GM12878 (cell line): ENCODE measurements around the gene SPDYE1.

Experiments used
- ZNF384 ChIP-seq: IDR thresholded peaks from 2 replicates; pipeline ENCODE4 v1.6.1; 2012; ENCODE audit warnings: low read depth, mild to moderate bottlenecking, low read length, improper control_type of control experiment, borderline replicate concordance
- TF ChIP-seq, protein P1 (sequence below), 3 experiments: IDR thresholded peaks in 2 of 3; conservative IDR thresholded peaks in 1 of 3; 2 replicates each; pipeline ENCODE4 v1.5.1; 2011; ENCODE audit warnings: low read depth in 3 of 3, low read length in 3 of 3, mild to moderate bottlenecking in 3 of 3, control low read depth in 2 of 3, moderate library complexity in 2 of 3, inconsistent platforms in 1 of 3, mixed read lengths in 1 of 3; ENCODE audit not compliant: control insufficient read depth in 2 of 3, insufficient read depth in 1 of 3; ENCODE audit errors: extremely low read depth in 1 of 3

- TF ChIP-seq ZNF384 = no peak
- TF ChIP-seq, protein P1, sequence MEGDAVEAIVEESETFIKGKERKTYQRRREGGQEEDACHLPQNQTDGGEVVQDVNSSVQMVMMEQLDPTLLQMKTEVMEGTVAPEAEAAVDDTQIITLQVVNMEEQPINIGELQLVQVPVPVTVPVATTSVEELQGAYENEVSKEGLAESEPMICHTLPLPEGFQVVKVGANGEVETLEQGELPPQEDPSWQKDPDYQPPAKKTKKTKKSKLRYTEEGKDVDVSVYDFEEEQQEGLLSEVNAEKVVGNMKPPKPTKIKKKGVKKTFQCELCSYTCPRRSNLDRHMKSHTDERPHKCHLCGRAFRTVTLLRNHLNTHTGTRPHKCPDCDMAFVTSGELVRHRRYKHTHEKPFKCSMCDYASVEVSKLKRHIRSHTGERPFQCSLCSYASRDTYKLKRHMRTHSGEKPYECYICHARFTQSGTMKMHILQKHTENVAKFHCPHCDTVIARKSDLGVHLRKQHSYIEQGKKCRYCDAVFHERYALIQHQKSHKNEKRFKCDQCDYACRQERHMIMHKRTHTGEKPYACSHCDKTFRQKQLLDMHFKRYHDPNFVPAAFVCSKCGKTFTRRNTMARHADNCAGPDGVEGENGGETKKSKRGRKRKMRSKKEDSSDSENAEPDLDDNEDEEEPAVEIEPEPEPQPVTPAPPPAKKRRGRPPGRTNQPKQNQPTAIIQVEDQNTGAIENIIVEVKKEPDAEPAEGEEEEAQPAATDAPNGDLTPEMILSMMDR (IDR thresholded peaks at IDR 0.05 in 2 of 3, conservative IDR thresholded peaks at IDR 0.05 in 1 of 3; ENCODE audit: control insufficient read depth in 2 of 3, extremely low read depth in 1 of 3, insufficient read depth in 1 of 3, low read depth in 3 of 3, low read length in 3 of 3) = no peak
These were observed 52.6 kb downstream of the SPDYE1 start for GRCh38 chr7:44050121-44050914.
